ENCODE measurements around the gene ARL15. TPM values are rescaled to one million over a fixed set of nuclear protein-coding genes. Genes with fewer than 3 reads are reported as not detected.

Gene ARL15
- total RNA-seq, 1 experiment from 2014 or later = 13.0 TPM

DNA sequence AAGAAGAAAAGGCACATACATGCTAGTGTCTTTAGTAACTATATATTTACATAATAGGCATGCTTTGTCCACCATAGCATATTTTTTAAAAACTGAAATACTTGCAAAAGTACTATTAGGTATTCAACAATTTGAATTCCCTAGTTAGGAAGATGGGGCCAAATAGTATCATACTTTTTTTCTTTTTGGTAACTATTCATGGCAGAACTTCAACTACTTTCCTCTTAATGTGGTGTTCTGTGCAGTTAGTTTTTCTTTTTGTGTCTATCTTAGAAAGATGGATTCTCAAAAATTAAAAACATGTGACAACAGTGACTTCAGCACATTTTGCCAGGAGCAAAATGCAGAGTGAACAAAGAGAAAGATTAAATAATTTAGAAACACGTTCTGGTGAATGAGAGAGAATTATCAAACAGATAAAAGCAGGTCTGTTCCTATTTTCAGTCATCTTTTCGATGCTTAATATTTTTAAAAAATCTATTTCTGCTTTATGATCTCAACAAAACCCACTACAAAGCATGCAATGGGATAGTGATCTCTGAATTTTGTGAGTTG lies 341.1 kb downstream of the ARL15 start:
- Histone ChIP-seq H3K18ac (ENCODE audit: insufficient read length, low read depth, low read length) (no peak overlapping the region), H3K56ac (ENCODE audit: insufficient read length, low read depth, low read length) (no peak overlapping the region), H2BK120ac (ENCODE audit: low read depth, low read length, poor library complexity, severe bottlenecking) (no peak overlapping the region), H2AK5ac (ENCODE audit: insufficient read length, low read length) (no peak overlapping the region), H3K9me3 (ENCODE audit: control insufficient read depth, low read depth, low read length) (no peaks in the 10 kb centered on the region), H3K4me2 (ENCODE audit: insufficient read depth, insufficient read length, low read length) (no peak overlapping the region), H3K27me3 (ENCODE audit: insufficient read depth, low read length) (no peaks in the 10 kb centered on the region), H4K20me1 (ENCODE audit: control insufficient read depth, insufficient read depth, insufficient read length) (no peaks in the 10 kb centered on the region), H2BK5ac (ENCODE audit: insufficient read length, low read length) (no peak overlapping the region), H2BK12ac (ENCODE audit: insufficient read length, low read depth, low read length) (no peak overlapping the region), H3K14ac (ENCODE audit: insufficient read depth, low read length) (no peak overlapping the region), H3K4ac (ENCODE audit: low read depth, low read length) (no peak overlapping the region), H3K79me1 (ENCODE audit: insufficient read depth, low read depth, low read length, poor library complexity, severe bottlenecking) (no peaks in the 10 kb centered on the region), H4K8ac (replicated peaks; ENCODE audit: insufficient read length, low read depth, low read length) (no peak overlapping the region), H2BK20ac (ENCODE audit: low read depth, low read length, poor library complexity, severe bottlenecking) (no peak overlapping the region), H4K5ac (ENCODE audit: insufficient read length, low read depth, low read length) (no peak overlapping the region), H3K27ac (ENCODE audit: insufficient read length, low read depth, low read length) (no peak overlapping the region), H3K9ac (ENCODE audit: extremely low read depth, insufficient read length, low read length) (no peak overlapping the region), H2BK15ac (ENCODE audit: low read depth, low read length) (no peak overlapping the region), H3K4me1 (ENCODE audit: insufficient read depth, low read length) (no peaks in the 10 kb centered on the region), H3K23me2 (ENCODE audit: insufficient read length, low read depth, low read length, poor library complexity, severe bottlenecking) (no peaks in the 10 kb centered on the region), H4K91ac (ENCODE audit: insufficient read length, low read depth, low read length) (no peak overlapping the region), H3K79me2 (ENCODE audit: insufficient read depth, low read length) (no peaks in the 10 kb centered on the region), H2AFZ (ENCODE audit: low read length) (no peak overlapping the region), H3K23ac (ENCODE audit: insufficient read length, low read depth, low read length) (no peak overlapping the region), H3T11ph (ENCODE audit: low read length) (no peak overlapping the region)
- Mint-ChIP-seq H3K27me3 (ENCODE audit: low read depth) (no peaks in the 10 kb centered on the region), H3K4me1 (peaks cover 5 to 7% of the 10 kb centered on the region in 2 experiments), H3K27ac (peak overlapping the region in 1 of 3 experiments; percentile 82; a peak in 2 of 7 replicates), H3K4me3 (no peak overlapping the region), H3K9me3 (no peaks in the 10 kb centered on the region), H3K36me3 (ENCODE audit: insufficient read depth in 1 of 3, low read depth in 3 of 3) (peaks cover 0 to 3% (median 0%) of the 10 kb centered on the region in 3 experiments; a peak in 2 of 7 replicates)
- no CpG with 5 or more reads among the region's 2 CpGs for WGBS (ENCODE audit: extremely low coverage, insufficient read length, low lambda C conversion rate)
- TF ChIP-seq, protein P1, sequence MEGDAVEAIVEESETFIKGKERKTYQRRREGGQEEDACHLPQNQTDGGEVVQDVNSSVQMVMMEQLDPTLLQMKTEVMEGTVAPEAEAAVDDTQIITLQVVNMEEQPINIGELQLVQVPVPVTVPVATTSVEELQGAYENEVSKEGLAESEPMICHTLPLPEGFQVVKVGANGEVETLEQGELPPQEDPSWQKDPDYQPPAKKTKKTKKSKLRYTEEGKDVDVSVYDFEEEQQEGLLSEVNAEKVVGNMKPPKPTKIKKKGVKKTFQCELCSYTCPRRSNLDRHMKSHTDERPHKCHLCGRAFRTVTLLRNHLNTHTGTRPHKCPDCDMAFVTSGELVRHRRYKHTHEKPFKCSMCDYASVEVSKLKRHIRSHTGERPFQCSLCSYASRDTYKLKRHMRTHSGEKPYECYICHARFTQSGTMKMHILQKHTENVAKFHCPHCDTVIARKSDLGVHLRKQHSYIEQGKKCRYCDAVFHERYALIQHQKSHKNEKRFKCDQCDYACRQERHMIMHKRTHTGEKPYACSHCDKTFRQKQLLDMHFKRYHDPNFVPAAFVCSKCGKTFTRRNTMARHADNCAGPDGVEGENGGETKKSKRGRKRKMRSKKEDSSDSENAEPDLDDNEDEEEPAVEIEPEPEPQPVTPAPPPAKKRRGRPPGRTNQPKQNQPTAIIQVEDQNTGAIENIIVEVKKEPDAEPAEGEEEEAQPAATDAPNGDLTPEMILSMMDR (conservative IDR thresholded peaks at IDR 0.05) = no peak
- no peak for DNase-seq
